ENCODE results near the gene SRF.

DNA sequence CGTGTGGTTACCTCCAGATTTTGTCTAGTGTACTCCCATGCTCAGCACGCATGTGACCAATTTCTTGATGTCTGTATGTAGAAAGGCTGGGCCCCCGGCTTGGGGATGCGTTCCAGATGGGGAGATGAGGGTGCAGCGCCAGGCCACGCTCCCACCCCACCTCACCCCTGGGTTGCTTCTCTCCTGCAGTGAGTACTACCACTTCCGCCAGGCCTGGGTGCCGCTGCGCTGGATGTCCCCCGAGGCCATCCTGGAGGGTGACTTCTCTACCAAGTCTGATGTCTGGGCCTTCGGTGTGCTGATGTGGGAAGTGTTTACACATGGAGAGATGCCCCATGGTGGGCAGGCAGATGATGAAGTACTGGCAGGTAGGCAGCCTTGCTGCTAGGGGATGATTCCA, 11.5 kb upstream of the SRF start:
- TF ChIP-seq, protein P1, sequence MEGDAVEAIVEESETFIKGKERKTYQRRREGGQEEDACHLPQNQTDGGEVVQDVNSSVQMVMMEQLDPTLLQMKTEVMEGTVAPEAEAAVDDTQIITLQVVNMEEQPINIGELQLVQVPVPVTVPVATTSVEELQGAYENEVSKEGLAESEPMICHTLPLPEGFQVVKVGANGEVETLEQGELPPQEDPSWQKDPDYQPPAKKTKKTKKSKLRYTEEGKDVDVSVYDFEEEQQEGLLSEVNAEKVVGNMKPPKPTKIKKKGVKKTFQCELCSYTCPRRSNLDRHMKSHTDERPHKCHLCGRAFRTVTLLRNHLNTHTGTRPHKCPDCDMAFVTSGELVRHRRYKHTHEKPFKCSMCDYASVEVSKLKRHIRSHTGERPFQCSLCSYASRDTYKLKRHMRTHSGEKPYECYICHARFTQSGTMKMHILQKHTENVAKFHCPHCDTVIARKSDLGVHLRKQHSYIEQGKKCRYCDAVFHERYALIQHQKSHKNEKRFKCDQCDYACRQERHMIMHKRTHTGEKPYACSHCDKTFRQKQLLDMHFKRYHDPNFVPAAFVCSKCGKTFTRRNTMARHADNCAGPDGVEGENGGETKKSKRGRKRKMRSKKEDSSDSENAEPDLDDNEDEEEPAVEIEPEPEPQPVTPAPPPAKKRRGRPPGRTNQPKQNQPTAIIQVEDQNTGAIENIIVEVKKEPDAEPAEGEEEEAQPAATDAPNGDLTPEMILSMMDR (IDR thresholded peaks at IDR 0.05; ENCODE audit: poor library complexity) = no peak
- no peak for TF ChIP-seq EZH2 (IDR thresholded peaks at IDR 0.05; ENCODE audit: borderline replicate concordance)
- TF ChIP-seq EZH2phosphoT487 (IDR thresholded peaks at IDR 0.05; ENCODE audit: low read depth, severe bottlenecking, unreplicated experiment) = no peak
